Stimulated activated naive CD8-positive, alpha-beta T cell treated with anti-CD3 and anti-CD28 coated beads, Interleukin-15, amount 100 ng/mL, for 72 hours (primary cell): ENCODE results near the gene TBC1D16.

Experiments
- ATAC-seq: fragments of 150-1000 bp; cut with Tn5 transposase; 2 replicates; pipeline ENCODE4 v1.10.0; 2021; ENCODE audit warnings: mild to moderate bottlenecking, moderate library complexity
- DNase-seq, 2 donors: peaks; one replicate each; pipeline ENCODE4 v3.0.0; 2021 to 2022
- H3K27ac Mint-ChIP-seq, 2 donors: one replicate each; pipeline ENCODE4 v1.8.0; 2022; ENCODE audit warnings: mild to moderate bottlenecking in 2 of 2, mixed read lengths in 2 of 2, moderate library complexity in 2 of 2
- H3K27me3 Mint-ChIP-seq: one replicate; pipeline ENCODE4 v1.8.0; 2022; ENCODE audit warnings: mixed read lengths
- H3K4me1 Mint-ChIP-seq: one replicate; pipeline ENCODE4 v1.8.0; 2022; ENCODE audit warnings: mild to moderate bottlenecking, mixed read lengths
- H3K4me3 Mint-ChIP-seq, 2 donors: one replicate each; pipeline ENCODE4 v1.8.0; 2022; ENCODE audit warnings: mild to moderate bottlenecking in 2 of 2, mixed read lengths in 2 of 2, moderate library complexity in 1 of 2
- H3K9me3 Mint-ChIP-seq, 2 donors: one replicate each; pipeline ENCODE4 v1.8.0; 2022; ENCODE audit warnings: mixed read lengths in 2 of 2

TBC1D16 gene

DNA sequence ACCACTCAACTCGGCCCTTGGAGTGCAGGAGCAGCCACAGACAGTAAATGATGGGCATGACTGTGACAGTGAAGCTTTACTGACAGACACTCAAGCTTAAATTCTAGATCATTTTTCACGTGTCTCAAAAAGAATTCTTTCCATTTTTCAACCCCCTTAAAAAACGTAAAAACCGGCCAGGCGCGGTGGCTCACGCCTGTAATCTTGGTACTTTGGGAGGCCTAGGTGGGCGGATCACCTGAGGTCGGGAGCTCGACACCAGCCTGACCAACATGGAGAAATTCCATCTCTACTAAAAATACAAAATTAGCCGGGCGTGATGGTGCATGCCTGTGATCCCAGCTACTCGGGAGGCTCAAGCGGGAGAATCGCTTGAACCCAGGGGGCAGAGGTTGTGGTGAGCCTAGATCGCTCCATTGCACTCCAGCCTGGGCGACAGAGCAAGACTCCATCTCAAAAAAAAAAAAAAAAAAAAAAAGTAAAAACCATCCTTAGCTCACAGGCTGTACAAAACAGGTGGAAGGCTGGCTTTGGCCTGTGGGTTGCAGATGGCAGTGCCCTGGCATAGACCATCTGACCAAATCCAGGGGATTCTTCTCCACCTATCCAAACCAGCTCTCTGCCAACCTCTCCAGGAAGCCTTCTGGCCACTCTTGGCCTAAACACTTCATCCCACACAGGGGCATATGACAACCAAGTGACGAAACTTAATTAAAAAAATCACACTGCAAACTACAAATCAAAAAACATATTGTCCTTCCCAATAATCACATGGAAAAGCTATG, 18.3 kb downstream of the TBC1D16 start:
- Mint-ChIP-seq H3K9me3 (no peaks in the 10 kb centered on the region), H3K27me3 (no peaks in the 10 kb centered on the region), H3K27ac (no peak overlapping the region), H3K4me3 (no peak overlapping the region), H3K4me1 (no peaks in the 10 kb centered on the region)
- no peak for DNase-seq
- ATAC-seq: no peak

GRCh38 chr17:80012765-80013741, 22.6 kb downstream of the TBC1D16 start:
- H3K4me1 Mint-ChIP-seq: peaks cover 7% of the 10 kb centered on the region
- H3K27me3 Mint-ChIP-seq: no peaks in the 10 kb centered on the region
- H3K4me3 Mint-ChIP-seq: no peak overlapping the region
- ATAC-seq (no peak), DNase-seq (no peak)
- H3K27ac Mint-ChIP-seq: no peak overlapping the region
- H3K9me3 Mint-ChIP-seq: no peaks in the 10 kb centered on the region

DNA sequence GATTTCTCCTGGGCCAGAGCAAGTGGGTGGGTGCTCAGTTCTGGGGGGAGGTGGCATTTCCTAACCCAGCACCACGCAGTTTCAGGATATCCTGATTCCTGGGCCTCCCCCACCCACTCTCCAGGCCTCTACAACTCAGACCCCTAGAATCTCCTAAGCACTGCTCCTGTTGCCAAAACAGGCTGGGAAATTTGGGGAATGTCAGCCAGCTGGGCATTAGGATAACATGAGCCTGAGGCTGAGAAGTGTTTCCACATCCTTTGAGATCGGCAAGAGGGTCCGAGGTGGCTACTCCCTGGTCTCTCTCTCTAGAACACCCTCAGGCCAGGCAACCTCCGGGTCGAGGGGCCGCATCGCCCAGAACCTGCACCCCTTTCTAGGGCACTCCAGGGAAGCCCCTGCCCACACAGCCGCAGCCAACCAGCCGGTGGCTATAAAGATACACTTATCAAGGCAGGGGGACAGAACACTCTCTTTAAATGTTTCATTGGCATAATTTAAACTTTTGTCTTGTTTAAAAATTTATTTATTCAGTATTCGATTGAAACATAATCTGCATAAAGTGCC, 23.6 kb downstream of the TBC1D16 start:
- H3K27me3 Mint-ChIP-seq: no peaks in the 10 kb centered on the region
- peaks cover 14% of the 10 kb centered on the region for H3K4me1 Mint-ChIP-seq
- no peak overlapping the region for H3K27ac Mint-ChIP-seq
- no peak for ATAC-seq
- no peaks in the 10 kb centered on the region for H3K9me3 Mint-ChIP-seq
- no peak for DNase-seq
- H3K4me3 Mint-ChIP-seq: no peak overlapping the region

GRCh38 chr17:80010283-80010858, 25.3 kb downstream of the TBC1D16 start:
- ATAC-seq: no peak
- Mint-ChIP-seq H3K4me3 (no peak overlapping the region), H3K27ac (no peak overlapping the region), H3K9me3 (no peaks in the 10 kb centered on the region), H3K4me1 (peaks cover 28% of the 10 kb centered on the region), H3K27me3 (no peaks in the 10 kb centered on the region)
- no peak for DNase-seq

- ATAC-seq (no peak), DNase-seq (no peak)
- Mint-ChIP-seq H3K4me3 (no peak overlapping the region), H3K27ac (no peak overlapping the region), H3K9me3 (no peaks in the 10 kb centered on the region), H3K27me3 (no peaks in the 10 kb centered on the region), H3K4me1 (peaks cover 28% of the 10 kb centered on the region)
Measured at GRCh38 chr17:80009391-80010282, 26.0 kb downstream of the TBC1D16 start.

DNA sequence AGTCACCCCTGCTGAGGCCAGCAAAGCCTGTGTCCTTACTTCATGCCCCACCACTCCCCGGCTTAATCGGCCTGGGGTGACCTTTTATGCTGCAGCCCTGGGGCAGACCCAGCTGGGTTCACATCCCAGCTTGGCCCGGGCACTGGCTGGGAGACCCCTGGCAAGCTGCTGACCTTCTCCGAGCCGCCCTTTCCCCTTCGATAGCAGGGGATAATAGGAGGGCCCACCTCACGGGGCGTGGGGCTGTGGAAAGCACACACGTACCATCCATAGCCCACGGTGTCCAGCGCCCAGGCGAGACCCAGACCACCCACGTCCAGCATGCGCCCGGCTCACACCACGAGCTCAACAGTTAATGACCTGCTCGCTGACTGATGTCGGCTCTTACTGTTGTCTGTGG, 26.8 kb downstream of the TBC1D16 start:
- H3K27me3 Mint-ChIP-seq: no peaks in the 10 kb centered on the region

GRCh38 chr17:80008383-80008840, 27.3 kb downstream of the TBC1D16 start:
- Mint-ChIP-seq H3K27ac (no peak overlapping the region), H3K9me3 (no peaks in the 10 kb centered on the region), H3K27me3 (no peaks in the 10 kb centered on the region), H3K4me1 (peaks cover 28% of the 10 kb centered on the region), H3K4me3 (peak overlapping the region in 1 of 2 donors; percentile 21)
- DNase-seq (peak; percentile 80 to 83), ATAC-seq (peak; percentile 86)

More for the DNA sequence above, 26.8 kb downstream of the TBC1D16 start:
- DNase-seq: no peak
- no peaks in the 10 kb centered on the region for H3K9me3 Mint-ChIP-seq
- H3K4me1 Mint-ChIP-seq: peaks cover 28% of the 10 kb centered on the region
- no peak overlapping the region for H3K4me3 Mint-ChIP-seq
- no peak for ATAC-seq
- H3K27ac Mint-ChIP-seq: peak overlapping the region in 1 of 2 donors; percentile 42

DNA sequence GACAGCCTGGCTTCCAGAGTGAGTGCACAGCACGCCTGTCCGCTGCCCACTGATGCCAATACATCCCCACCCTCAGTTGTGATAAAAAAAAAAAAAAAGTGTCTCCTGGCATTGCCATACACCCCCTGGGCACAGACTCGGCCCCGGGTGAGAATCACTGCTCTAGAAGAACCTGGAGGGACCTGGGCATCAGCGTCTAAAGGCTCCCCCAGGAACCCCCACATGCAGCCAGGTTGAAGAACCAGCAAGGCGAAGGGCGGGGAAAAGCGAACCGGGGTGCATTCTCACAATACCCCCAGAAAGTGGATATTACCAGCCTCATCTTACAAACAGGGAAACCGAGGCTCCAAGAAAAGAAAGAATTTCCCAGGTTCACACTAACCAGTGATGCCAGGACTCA, 27.7 kb downstream of the TBC1D16 start:
- Mint-ChIP-seq H3K4me3 (no peak overlapping the region), H3K4me1 (peaks cover 28% of the 10 kb centered on the region), H3K9me3 (no peaks in the 10 kb centered on the region), H3K27me3 (no peaks in the 10 kb centered on the region), H3K27ac (no peak overlapping the region)
- ATAC-seq: no peak
- no peak for DNase-seq

- no peak for ATAC-seq
- H3K9me3 Mint-ChIP-seq: no peaks in the 10 kb centered on the region
- H3K4me1 Mint-ChIP-seq: peaks cover 28% of the 10 kb centered on the region
Measured at GRCh38 chr17:80006811-80007752, 28.6 kb downstream of the TBC1D16 start.

GRCh38 chr17:80006339-80006720, 29.3 kb downstream of the TBC1D16 start:
- Mint-ChIP-seq H3K27me3 (no peaks in the 10 kb centered on the region), H3K4me1 (peaks cover 28% of the 10 kb centered on the region), H3K4me3 (peak overlapping the region; percentile 55 to 76), H3K9me3 (no peaks in the 10 kb centered on the region), H3K27ac (peak overlapping the region in 1 of 2 donors; percentile 91)
- no peak for ATAC-seq
- DNase-seq: no peak

More at GRCh38 chr17:80006811-80007752, 28.6 kb downstream of the TBC1D16 start:
- no peaks in the 10 kb centered on the region for H3K27me3 Mint-ChIP-seq
- no peak overlapping the region for H3K27ac Mint-ChIP-seq
- DNase-seq: no peak
- no peak overlapping the region for H3K4me3 Mint-ChIP-seq

GRCh38 chr17:80005360-80006338, 30.0 kb downstream of the TBC1D16 start:
- no peaks in the 10 kb centered on the region for H3K9me3 Mint-ChIP-seq
- peak; percentile 71 to 73 for DNase-seq
- H3K27me3 Mint-ChIP-seq: no peaks in the 10 kb centered on the region
- peak overlapping the region; percentile 55 to 76 for H3K4me3 Mint-ChIP-seq
- ATAC-seq: peak; percentile 54
- peak overlapping the region in 1 of 2 donors; percentile 91 for H3K27ac Mint-ChIP-seq
- peaks cover 28% of the 10 kb centered on the region for H3K4me1 Mint-ChIP-seq

GRCh38 chr17:80003969-80004368, 31.7 kb downstream of the TBC1D16 start:
- no peak for DNase-seq
- no peaks in the 10 kb centered on the region for H3K27me3 Mint-ChIP-seq
- H3K9me3 Mint-ChIP-seq: no peaks in the 10 kb centered on the region
- peak overlapping the region in 1 of 2 donors; percentile 79 for H3K27ac Mint-ChIP-seq
- no peak for ATAC-seq
- H3K4me1 Mint-ChIP-seq: peaks cover 33% of the 10 kb centered on the region
- H3K4me3 Mint-ChIP-seq: no peak overlapping the region
